ENCODE data around the gene ARHGEF1.

ARHGEF1 gene

DNA sequence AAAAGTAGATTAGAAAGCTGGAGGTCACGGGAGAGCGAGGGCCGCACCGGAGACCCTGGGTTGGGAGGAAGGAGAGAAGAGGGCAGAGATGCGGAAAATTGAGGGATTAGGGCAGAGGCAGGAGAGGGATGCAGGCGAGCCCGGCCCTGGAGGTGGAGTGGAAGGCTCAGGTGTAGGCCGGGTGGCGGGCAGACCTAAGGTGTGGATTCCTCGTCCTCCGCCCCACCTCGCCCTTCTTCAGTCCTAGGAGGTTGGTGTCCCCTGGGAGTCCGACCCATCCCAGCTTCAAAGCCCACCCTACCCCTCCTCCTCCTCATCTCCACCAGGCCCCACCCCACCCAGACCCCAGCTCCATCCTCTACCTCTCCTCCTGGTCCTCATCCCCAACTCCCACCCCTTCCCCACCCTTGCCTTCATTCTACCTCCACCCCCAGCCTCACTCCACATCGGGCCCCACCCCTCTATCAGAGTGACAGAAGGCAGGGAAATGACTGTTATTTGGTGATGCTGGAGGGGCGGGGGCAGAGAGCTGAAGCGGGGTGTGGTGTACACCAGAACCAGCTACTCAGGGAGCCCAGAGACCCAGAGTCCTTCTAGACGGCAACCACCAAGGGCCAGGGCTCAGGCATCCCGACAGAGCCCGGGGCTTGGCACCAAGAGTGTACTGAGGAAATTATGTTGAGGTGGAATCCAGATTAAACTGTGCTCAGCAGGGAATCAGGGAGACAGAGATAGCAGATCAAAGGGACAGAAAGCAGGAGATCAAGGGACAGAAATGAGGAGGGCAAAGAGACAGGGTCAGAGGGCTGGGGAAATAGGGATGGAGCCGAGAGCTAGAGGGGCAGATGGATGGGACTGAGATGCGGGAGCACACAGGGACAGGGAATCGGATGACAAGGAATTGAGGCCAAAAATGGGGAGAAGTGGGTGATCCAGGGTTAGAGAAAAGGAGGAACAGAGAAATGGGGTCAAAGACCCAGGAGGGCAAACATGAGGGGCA lies 38.9 kb downstream of the ARHGEF1 start:
- TF ChIP-seq, protein P1, sequence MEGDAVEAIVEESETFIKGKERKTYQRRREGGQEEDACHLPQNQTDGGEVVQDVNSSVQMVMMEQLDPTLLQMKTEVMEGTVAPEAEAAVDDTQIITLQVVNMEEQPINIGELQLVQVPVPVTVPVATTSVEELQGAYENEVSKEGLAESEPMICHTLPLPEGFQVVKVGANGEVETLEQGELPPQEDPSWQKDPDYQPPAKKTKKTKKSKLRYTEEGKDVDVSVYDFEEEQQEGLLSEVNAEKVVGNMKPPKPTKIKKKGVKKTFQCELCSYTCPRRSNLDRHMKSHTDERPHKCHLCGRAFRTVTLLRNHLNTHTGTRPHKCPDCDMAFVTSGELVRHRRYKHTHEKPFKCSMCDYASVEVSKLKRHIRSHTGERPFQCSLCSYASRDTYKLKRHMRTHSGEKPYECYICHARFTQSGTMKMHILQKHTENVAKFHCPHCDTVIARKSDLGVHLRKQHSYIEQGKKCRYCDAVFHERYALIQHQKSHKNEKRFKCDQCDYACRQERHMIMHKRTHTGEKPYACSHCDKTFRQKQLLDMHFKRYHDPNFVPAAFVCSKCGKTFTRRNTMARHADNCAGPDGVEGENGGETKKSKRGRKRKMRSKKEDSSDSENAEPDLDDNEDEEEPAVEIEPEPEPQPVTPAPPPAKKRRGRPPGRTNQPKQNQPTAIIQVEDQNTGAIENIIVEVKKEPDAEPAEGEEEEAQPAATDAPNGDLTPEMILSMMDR (IDR thresholded peaks at IDR 0.05; ENCODE audit: insufficient read depth, low read length, missing control alignments), result no peak
- H3K4me3 ChIP-seq (ENCODE audit: low read depth, low read length), result no peak overlapping the region
- no peak for DNase-seq (ENCODE audit: low read depth, low spot score)
- CTCF ChIA-PET, result interaction anchor here (1.2 kb wide), 1 partner anchor 12 kb away, joined by 5 read pairs; no protein-coding TSS in a partner anchor
- POLR2A ChIA-PET, result no interaction called here

- ChIA-PET CTCF (interaction anchor here (1.2 kb wide), 1 partner anchor 12 kb away, joined by 5 read pairs; no protein-coding TSS in a partner anchor), POLR2A (no interaction called here)
- TF ChIP-seq, protein P1 (IDR thresholded peaks at IDR 0.05; ENCODE audit: insufficient read depth, low read length, missing control alignments), result no peak
- no peak overlapping the region for H3K4me3 ChIP-seq (ENCODE audit: low read depth, low read length)
- no peak for DNase-seq (ENCODE audit: low read depth, low spot score)
Measured at GRCh38 chr19:41922585-41922984, 39.6 kb downstream of the ARHGEF1 start.

DNA sequence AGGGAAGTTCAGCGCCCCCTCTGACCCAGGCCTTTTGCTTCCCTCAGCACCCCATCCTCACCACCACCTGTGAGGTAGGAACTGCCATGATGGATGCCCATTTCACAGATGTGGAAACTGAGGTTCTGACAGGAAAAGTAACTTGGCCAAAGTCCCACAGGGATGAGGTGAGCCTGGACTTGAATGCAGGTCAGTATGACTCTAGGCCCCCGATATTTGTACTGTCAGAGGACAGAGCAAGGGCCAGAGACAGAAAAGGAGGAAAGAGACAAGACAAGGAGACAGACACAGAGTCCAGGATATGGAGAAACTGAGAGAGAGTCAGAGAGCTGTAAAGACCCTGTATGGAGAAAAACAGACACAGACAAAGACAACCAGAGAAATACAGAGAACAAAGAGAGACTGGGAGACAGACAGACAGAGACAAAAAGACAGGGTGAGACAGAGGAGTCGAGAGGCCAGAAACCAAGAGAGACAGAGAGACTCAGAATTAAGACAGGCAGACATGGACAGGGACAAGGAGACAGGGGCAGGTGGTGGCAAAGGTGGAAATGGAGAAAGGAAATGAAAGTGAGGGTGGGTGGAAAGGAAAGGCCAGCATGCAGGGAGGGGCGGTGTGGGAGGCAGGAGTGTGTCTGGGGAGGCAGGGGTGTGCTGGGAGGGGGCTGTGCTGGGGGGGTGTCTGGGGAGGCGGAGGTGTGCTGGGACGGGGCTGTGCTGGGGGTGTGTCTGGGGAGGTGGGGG lies 40.2 kb downstream of the ARHGEF1 start:
- POLR2A ChIA-PET, result no interaction called here
- DNase-seq (ENCODE audit: low read depth, low spot score), result no peak
- CTCF ChIA-PET, result no interaction called here
- TF ChIP-seq, protein P1 (IDR thresholded peaks at IDR 0.05; ENCODE audit: insufficient read depth, low read length, missing control alignments), result no peak
- no peak overlapping the region for H3K4me3 ChIP-seq (ENCODE audit: low read depth, low read length)

DNA sequence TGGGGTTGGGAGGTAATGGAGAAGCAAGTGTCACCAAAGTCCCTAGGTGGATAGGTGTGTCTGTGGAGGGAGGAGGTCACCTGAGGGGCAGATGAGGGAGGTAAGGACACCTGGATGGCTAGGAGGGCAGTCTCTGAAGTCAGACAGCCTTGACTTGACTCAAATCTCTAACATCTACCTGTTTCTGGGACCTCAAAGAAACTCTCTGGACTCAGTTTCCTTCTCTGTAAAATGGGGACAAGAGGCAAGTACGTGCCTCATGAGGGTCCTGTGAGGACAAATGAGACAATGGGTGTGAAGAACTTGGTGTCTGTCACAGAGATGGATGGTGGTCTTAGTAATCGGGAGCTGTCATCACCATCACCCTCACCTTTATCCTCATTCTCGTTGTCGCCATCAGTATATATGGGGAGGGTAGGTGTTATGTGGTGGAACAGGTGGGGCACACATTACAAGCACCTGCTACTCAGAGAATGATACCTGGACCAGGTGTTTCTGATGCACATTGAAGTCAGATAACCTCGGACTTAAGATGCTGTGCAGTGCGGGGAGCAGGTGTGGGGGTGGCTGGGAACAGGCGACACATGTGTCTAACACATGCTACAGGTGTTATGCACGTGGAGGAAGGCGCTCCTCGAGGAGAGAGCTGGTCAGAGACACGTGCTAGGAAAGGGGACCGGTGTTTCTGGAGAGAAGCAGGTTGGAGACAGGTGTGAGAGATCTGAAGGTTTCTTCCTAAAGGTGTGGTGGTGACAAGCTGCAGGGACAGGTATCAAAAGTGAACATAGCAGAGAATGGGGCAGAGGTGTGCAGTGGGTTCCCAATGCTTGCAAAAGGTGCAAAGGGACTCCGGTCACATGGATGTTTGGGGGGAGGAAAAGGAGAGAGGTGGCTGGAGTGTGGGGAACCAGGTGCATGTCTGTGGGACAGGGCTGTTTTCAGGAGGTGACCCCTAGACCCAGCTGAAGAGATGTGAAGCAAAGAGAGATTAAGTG lies 41.5 kb downstream of the ARHGEF1 start:
- no peak for DNase-seq (ENCODE audit: low read depth, low spot score)
- TF ChIP-seq, protein P1 (IDR thresholded peaks at IDR 0.05; ENCODE audit: insufficient read depth, low read length, missing control alignments), result no peak
- no peak overlapping the region for H3K4me3 ChIP-seq (ENCODE audit: low read depth, low read length)
- ChIA-PET CTCF (no interaction called here), POLR2A (no interaction called here)

DNA sequence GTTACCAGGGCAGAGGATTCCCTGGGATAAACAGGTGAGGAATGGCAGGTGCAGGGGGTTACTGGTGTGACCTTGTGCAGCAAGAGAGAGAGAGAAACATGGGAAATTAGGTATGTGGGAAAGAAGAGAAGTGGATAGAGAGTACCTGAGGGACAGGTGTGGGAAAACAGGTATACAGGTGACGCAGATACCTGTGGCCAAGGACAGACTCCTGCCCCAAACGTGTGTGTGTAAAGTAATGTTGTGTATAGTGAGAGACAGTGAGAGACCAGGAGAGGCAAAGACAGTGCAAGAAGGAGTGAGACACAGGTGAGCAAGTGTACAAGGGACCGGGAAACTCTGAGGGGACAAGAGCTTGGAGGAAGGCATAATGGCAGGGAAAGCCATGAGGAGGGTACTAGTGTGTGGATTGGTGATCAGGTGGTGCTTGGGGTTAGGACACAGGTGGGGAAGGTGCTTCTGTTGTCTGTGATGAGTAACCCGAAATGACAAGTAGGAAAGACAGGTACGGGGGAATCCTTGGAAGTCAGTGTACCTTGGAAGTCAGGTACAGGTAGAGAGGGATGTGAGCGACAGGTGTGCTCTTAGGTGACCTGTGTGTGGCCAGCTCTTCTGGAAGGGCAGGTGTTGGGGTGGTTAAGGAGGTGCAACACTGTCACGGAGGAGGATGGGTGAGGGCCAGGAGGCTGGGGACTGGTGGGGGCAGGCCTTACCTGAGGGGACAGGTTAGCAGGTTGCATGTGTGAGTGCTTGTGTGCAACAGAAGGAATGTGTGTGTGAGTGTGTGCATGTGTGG lies 42.4 kb downstream of the ARHGEF1 start:
- no peak overlapping the region for H3K4me3 ChIP-seq (ENCODE audit: low read depth, low read length)
- ChIA-PET POLR2A (no interaction called here), CTCF (no interaction called here)
- no peak for DNase-seq (ENCODE audit: low read depth, low spot score)
- TF ChIP-seq, protein P1 (IDR thresholded peaks at IDR 0.05; ENCODE audit: insufficient read depth, low read length, missing control alignments), result no peak
